ENCODE data around the gene SPECC1. TPM values are rescaled to one million over a fixed set of nuclear protein-coding genes. Genes with fewer than 3 reads are reported as not detected.
"Not testable (repeated sequence)": the region's sequence is repeated elsewhere in the genome, so short reads cannot be mapped to it uniquely, and the experiment has no call there.

SPECC1 gene
- total RNA-seq, 1 donor from 2014 or later: 6.0 TPM

DNA sequence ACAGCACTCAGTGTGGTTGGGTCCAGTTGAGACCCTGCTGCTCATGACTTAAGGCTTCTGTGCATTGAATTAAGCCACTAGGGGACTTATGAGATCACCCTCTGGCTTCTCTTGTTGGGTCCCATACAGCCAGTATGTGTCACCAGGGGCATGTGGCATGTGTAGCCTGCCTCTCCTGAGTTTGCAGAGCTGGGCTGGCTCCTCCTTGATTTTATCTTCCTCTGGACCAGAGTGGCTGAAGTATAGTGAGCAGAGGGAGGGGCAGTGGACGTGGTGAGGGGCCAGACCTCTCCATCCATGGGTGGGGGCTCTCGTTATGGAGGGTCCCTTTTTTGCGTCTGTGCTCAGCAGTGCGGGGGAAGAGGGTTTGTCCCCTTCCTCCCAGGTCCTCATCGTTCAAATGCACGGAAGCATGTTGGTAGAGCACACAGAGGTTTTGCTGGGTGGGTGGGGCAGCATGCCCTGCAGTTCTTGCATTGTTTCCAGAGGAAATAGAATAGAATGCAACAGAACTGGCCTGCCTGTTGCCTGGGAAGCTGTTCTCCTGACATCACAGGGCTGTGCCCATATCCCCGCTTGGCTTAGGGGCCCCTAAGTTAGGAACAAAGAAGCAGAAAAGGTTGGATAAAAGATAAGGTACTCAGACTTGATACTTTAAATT is 77.4 kb downstream of the SPECC1 start:
- intact Hi-C loops (cut with micrococcal nuclease): no loop called here
- H3K36me3 Mint-ChIP-seq (ENCODE audit: low read depth): no peaks in the 10 kb centered on the region
- H3K27ac Mint-ChIP-seq: no peak overlapping the region

GRCh38 chr17:20087538-20088250 is 78.5 kb downstream of the SPECC1 start:
- DNase-seq: no peak
- H3K27ac Mint-ChIP-seq: no peak overlapping the region
- H3K27me3 Mint-ChIP-seq: peaks cover 1% of the 10 kb centered on the region
- H3K4me3 Mint-ChIP-seq: no peak overlapping the region
- peaks cover 11% of the 10 kb centered on the region for H3K4me1 Mint-ChIP-seq
- intact Hi-C loops (cut with micrococcal nuclease): no loop called here
- no peaks in the 10 kb centered on the region for H3K9me3 Mint-ChIP-seq
- H3K36me3 Mint-ChIP-seq (ENCODE audit: low read depth): no peaks in the 10 kb centered on the region

More for the DNA sequence above, 77.4 kb downstream of the SPECC1 start:
- DNase-seq: no peak
- no peak overlapping the region for H3K4me3 Mint-ChIP-seq
- H3K9me3 Mint-ChIP-seq: no peaks in the 10 kb centered on the region
- peaks cover 11% of the 10 kb centered on the region for H3K4me1 Mint-ChIP-seq
- H3K27me3 Mint-ChIP-seq: peaks cover 4% of the 10 kb centered on the region

- Mint-ChIP-seq H3K9me3 (no peaks in the 10 kb centered on the region), H3K27me3 (peaks cover 6% of the 10 kb centered on the region), H3K4me3 (no peak overlapping the region), H3K27ac (no peak overlapping the region), H3K36me3 (ENCODE audit: low read depth) (no peaks in the 10 kb centered on the region), H3K4me1 (peaks cover 11% of the 10 kb centered on the region)
- intact Hi-C loops (cut with micrococcal nuclease): no loop called here
- no peak for DNase-seq
Measured at GRCh38 chr17:20089756-20090547, 80.8 kb downstream of the SPECC1 start.

GRCh38 chr17:20091174-20092029 is 82.2 kb downstream of the SPECC1 start:
- Mint-ChIP-seq H3K4me3 (no peak overlapping the region), H3K27ac (no peak overlapping the region), H3K9me3 (no peaks in the 10 kb centered on the region), H3K36me3 (ENCODE audit: low read depth) (no peaks in the 10 kb centered on the region), H3K4me1 (peaks cover 11% of the 10 kb centered on the region), H3K27me3 (peaks cover 6% of the 10 kb centered on the region)
- intact Hi-C loops (cut with micrococcal nuclease): no loop called here
- no peak for DNase-seq

- Mint-ChIP-seq H3K27ac (no peak overlapping the region), H3K9me3 (no peaks in the 10 kb centered on the region), H3K27me3 (peaks cover 4% of the 10 kb centered on the region), H3K4me1 (peaks cover 11% of the 10 kb centered on the region), H3K4me3 (no peak overlapping the region), H3K36me3 (ENCODE audit: low read depth) (no peaks in the 10 kb centered on the region)
- no peak for DNase-seq
- intact Hi-C loops (cut with micrococcal nuclease): no loop called here
Measured at GRCh38 chr17:20092261-20092867, 83.2 kb downstream of the SPECC1 start.

GRCh38 chr17:20092973-20093626 is 83.9 kb downstream of the SPECC1 start:
- intact Hi-C loops (cut with micrococcal nuclease): no loop called here
- Mint-ChIP-seq H3K27ac (no peak overlapping the region), H3K36me3 (ENCODE audit: low read depth) (no peaks in the 10 kb centered on the region), H3K4me1 (peaks cover 11% of the 10 kb centered on the region), H3K9me3 (no peaks in the 10 kb centered on the region), H3K27me3 (peaks cover 4% of the 10 kb centered on the region), H3K4me3 (no peak overlapping the region)
- DNase-seq: no peak

GRCh38 chr17:20094777-20095176 is 85.6 kb downstream of the SPECC1 start:
- Mint-ChIP-seq H3K9me3 (no peaks in the 10 kb centered on the region), H3K36me3 (ENCODE audit: low read depth) (no peaks in the 10 kb centered on the region), H3K27ac (no peak overlapping the region), H3K4me1 (peaks cover 8% of the 10 kb centered on the region), H3K4me3 (no peak overlapping the region), H3K27me3 (peaks cover 4% of the 10 kb centered on the region)
- intact Hi-C loops (cut with micrococcal nuclease): no loop called here
- no peak for DNase-seq

DNA sequence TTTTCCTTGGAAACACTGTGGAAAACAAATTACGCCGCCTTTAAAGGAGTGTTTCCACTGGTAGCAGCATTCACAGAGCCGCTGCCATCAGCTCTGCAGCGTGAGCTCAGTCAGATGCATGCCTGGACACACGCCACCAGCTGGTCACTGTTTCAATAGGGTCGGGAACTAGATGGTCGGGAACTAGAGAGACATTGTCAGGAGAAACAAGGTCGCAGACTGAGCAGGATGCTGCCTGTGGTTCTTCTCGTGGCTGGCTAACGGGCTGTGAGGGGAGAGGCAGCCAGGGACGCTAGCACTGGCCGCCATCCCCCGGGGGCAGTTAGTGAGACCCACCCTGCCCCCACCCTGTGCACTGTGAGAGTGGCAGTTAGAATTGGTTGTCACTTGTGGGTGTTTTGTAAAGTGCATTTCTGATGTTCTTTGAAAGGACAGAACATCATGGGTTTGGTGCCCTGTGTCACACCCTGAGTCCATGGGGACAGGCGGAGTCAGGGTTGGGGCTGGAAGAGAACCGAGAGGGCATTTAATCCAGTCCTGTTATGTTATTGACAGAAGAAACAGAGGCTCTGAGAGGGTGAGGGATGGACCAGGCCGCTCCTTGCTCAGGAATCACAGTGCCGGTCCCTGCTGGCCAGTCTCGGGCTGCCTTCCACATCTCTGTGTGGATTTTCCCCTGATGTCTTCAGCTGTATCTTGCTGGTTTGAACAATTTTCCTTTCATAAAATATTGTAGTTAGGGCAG is 86.3 kb downstream of the SPECC1 start:
- Mint-ChIP-seq H3K9me3 (no peaks in the 10 kb centered on the region), H3K36me3 (ENCODE audit: low read depth) (no peaks in the 10 kb centered on the region), H3K27ac (no peak overlapping the region), H3K4me3 (no peak overlapping the region), H3K27me3 (peaks cover 4% of the 10 kb centered on the region), H3K4me1 (peaks cover 3% of the 10 kb centered on the region)
- intact Hi-C loops (cut with micrococcal nuclease): no loop called here
- no peak for DNase-seq

DNA sequence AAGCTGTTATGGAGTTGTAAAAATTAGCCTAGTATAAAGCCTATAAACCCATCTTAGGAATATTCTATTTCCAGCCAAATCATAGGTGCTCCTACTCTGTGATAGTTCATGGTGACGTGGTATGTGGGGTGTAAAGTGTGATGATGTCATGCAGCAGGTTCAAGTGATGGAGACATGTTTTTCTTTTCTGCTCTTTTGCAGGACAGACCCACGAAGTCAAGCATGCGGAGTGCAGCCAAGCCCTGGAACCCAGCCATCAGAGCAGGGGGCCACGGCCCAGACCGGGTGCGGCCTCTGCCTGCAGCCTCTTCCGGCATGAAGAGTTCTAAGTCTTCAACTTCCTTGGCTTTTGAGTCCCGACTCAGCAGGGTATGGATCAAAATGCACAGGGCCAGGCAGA is 87.3 kb downstream of the SPECC1 start:
- Mint-ChIP-seq H3K27ac (no peak overlapping the region), H3K36me3 (ENCODE audit: low read depth) (no peaks in the 10 kb centered on the region)
- intact Hi-C loops (cut with micrococcal nuclease): no loop called here

GRCh38 chr17:20097330-20097729 is 88.2 kb downstream of the SPECC1 start:
- Mint-ChIP-seq H3K4me3 (no peak overlapping the region), H3K27me3 (peaks cover 7% of the 10 kb centered on the region), H3K9me3 (no peaks in the 10 kb centered on the region), H3K36me3 (ENCODE audit: low read depth) (no peaks in the 10 kb centered on the region), H3K4me1 (no peaks in the 10 kb centered on the region), H3K27ac (no peak overlapping the region)
- DNase-seq: no peak
- intact Hi-C loops (cut with micrococcal nuclease): no loop called here

More for the DNA sequence above, 87.3 kb downstream of the SPECC1 start:
- DNase-seq: no peak
- no peaks in the 10 kb centered on the region for H3K9me3 Mint-ChIP-seq
- H3K4me1 Mint-ChIP-seq: no peaks in the 10 kb centered on the region
- H3K4me3 Mint-ChIP-seq: no peak overlapping the region
- H3K27me3 Mint-ChIP-seq: peaks cover 7% of the 10 kb centered on the region

- DNase-seq: no peak
- Mint-ChIP-seq H3K9me3 (no peaks in the 10 kb centered on the region), H3K4me1 (no peaks in the 10 kb centered on the region), H3K36me3 (ENCODE audit: low read depth) (no peaks in the 10 kb centered on the region), H3K27me3 (peaks cover 10% of the 10 kb centered on the region), H3K4me3 (no peak overlapping the region), H3K27ac (no peak overlapping the region)
- intact Hi-C loops (cut with micrococcal nuclease): no loop called here
Measured at GRCh38 chr17:20098314-20098713, 89.2 kb downstream of the SPECC1 start.

GRCh38 chr17:20100806-20101205 is 91.6 kb downstream of the SPECC1 start:
- H3K4me3 Mint-ChIP-seq; DNase-seq; H3K4me1 Mint-ChIP-seq; H3K9me3 Mint-ChIP-seq; intact Hi-C loops (cut with micrococcal nuclease); H3K36me3 Mint-ChIP-seq (ENCODE audit: low read depth); H3K27ac Mint-ChIP-seq: not testable (repeated sequence)
- peaks cover 10% of the 10 kb centered on the region for H3K27me3 Mint-ChIP-seq
